H9 (cell line): ENCODE results near the gene AOC1. TPM values are rescaled to one million over a fixed set of nuclear protein-coding genes. Genes with fewer than 3 reads are reported as not detected.

Source experiments
- DNase-seq: peaks from one replicate; pipeline ENCODE4 v3.0.0-alpha.2; 2017
- H2AFZ ChIP-seq: one replicate; pipeline ENCODE4 v1.6.1; 2013; ENCODE audit warnings: mild to moderate bottlenecking, low read length, control low read depth, moderate library complexity
- H2AK5ac ChIP-seq: 2 replicates; pipeline ENCODE4 v1.6.1; 2013; ENCODE audit warnings: low read length, control low read depth, mixed read lengths; ENCODE audit not compliant: insufficient read length
- H2BK120ac ChIP-seq: one replicate; pipeline ENCODE4 v1.6.1; 2013; ENCODE audit warnings: low read depth, mild to moderate bottlenecking, low read length, control low read depth, inconsistent platforms; ENCODE audit not compliant: poor library complexity, severe bottlenecking
- H2BK12ac ChIP-seq: 2 replicates; pipeline ENCODE4 v1.6.1; 2013; ENCODE audit warnings: low read length, control low read depth, mixed read lengths, low read depth; ENCODE audit not compliant: insufficient read length
- H2BK15ac ChIP-seq: 2 replicates; pipeline ENCODE4 v1.6.1; 2013; ENCODE audit warnings: low read depth, low read length, control low read depth
- H2BK20ac ChIP-seq: one replicate; pipeline ENCODE4 v1.6.1; 2013; ENCODE audit warnings: low read depth, mild to moderate bottlenecking, low read length, control low read depth, inconsistent platforms; ENCODE audit not compliant: poor library complexity, severe bottlenecking
- H2BK5ac ChIP-seq: 2 replicates; pipeline ENCODE4 v1.6.1; 2013; ENCODE audit warnings: low read length, control low read depth, mixed read lengths; ENCODE audit not compliant: insufficient read length
- H3K14ac ChIP-seq: 2 replicates; pipeline ENCODE4 v1.6.1; 2013; ENCODE audit warnings: low read length, control low read depth; ENCODE audit not compliant: insufficient read depth
- H3K18ac ChIP-seq: 2 replicates; pipeline ENCODE4 v1.6.1; 2013; ENCODE audit warnings: low read depth, mild to moderate bottlenecking, mixed read lengths, low read length, control low read depth; ENCODE audit not compliant: insufficient read length
- H3K23ac ChIP-seq: 2 replicates; pipeline ENCODE4 v1.6.1; 2013; ENCODE audit warnings: low read length, control low read depth, mixed read lengths, low read depth; ENCODE audit not compliant: insufficient read length
- H3K23me2 ChIP-seq: 2 replicates; pipeline ENCODE4 v1.6.1; 2013; ENCODE audit warnings: low read depth, mild to moderate bottlenecking, mixed read lengths, low read length, control low read depth; ENCODE audit not compliant: insufficient read length, poor library complexity, severe bottlenecking
- H3K27ac ChIP-seq: 2 replicates; pipeline ENCODE4 v1.5.1; 2013; ENCODE audit warnings: low read length, control low read depth, mixed read lengths, low read depth; ENCODE audit not compliant: insufficient read length
- H3K27me3 ChIP-seq: 2 replicates; pipeline ENCODE4 v1.6.1; 2013; ENCODE audit warnings: low read length, control low read depth, inconsistent platforms; ENCODE audit not compliant: insufficient read depth
- H3K4ac ChIP-seq: 2 replicates; pipeline ENCODE4 v1.6.1; 2013; ENCODE audit warnings: low read depth, mild to moderate bottlenecking, control low read depth, inconsistent platforms, low read length, moderate library complexity
- H3K4me1 ChIP-seq: 2 replicates; pipeline ENCODE4 v1.6.1; 2013; ENCODE audit warnings: low read length, control low read depth, inconsistent platforms; ENCODE audit not compliant: insufficient read depth
- H3K4me2 ChIP-seq: 2 replicates; pipeline ENCODE4 v1.6.1; 2013; ENCODE audit warnings: low read length, control low read depth, mixed read lengths; ENCODE audit not compliant: insufficient read length, insufficient read depth
- H3K56ac ChIP-seq: 2 replicates; pipeline ENCODE4 v1.6.1; 2013; ENCODE audit warnings: low read depth, mild to moderate bottlenecking, mixed read lengths, low read length, control low read depth; ENCODE audit not compliant: insufficient read length
- H3K79me1 ChIP-seq: 2 replicates; pipeline ENCODE4 v1.6.1; 2013; ENCODE audit warnings: low read depth, mild to moderate bottlenecking, moderate library complexity, low read length, control low read depth, inconsistent platforms; ENCODE audit not compliant: insufficient read depth, poor library complexity, severe bottlenecking
- H3K79me2 ChIP-seq: 2 replicates; pipeline ENCODE4 v1.6.1; 2013; ENCODE audit warnings: low read length, control low read depth, inconsistent platforms; ENCODE audit not compliant: insufficient read depth
- H3K9ac ChIP-seq: 2 replicates; pipeline ENCODE4 v1.6.1; 2013; ENCODE audit warnings: low read length, control low read depth, mixed read lengths; ENCODE audit not compliant: insufficient read length; ENCODE audit errors: extremely low read depth
- H3K9me3 ChIP-seq: one replicate; pipeline ENCODE4 v1.6.1; 2013; ENCODE audit warnings: low read depth, low read length, inconsistent platforms; ENCODE audit not compliant: control insufficient read depth
- H3T11ph ChIP-seq: one replicate; pipeline ENCODE4 v1.6.1; 2013; ENCODE audit warnings: mild to moderate bottlenecking, low read length, control low read depth, inconsistent platforms
- H4K20me1 ChIP-seq: one replicate; pipeline ENCODE4 v1.6.1; 2013; ENCODE audit not compliant: control insufficient read depth, insufficient read length, insufficient read depth
- H4K5ac ChIP-seq: 2 replicates; pipeline ENCODE4 v1.6.1; 2013; ENCODE audit warnings: low read depth, mild to moderate bottlenecking, mixed read lengths, low read length, control low read depth; ENCODE audit not compliant: insufficient read length
- H4K8ac ChIP-seq: replicated peaks from 2 replicates; pipeline ENCODE4 v1.6.1; 2013; ENCODE audit warnings: low read length, control low read depth, mixed read lengths, low read depth; ENCODE audit not compliant: insufficient read length
- H4K91ac ChIP-seq: 2 replicates; pipeline ENCODE4 v1.6.1; 2013; ENCODE audit warnings: low read depth, mild to moderate bottlenecking, moderate library complexity, mixed read lengths, low read length, control low read depth; ENCODE audit not compliant: insufficient read length
- H3K27ac Mint-ChIP-seq, 3 experiments: 2 replicates in 2 of 3; 3 replicates in 1 of 3; pipeline ENCODE4 v1.8.0; 2020 to 2021; ENCODE audit warnings: mixed read lengths in 3 of 3, mild to moderate bottlenecking in 1 of 3, moderate library complexity in 1 of 3
- H3K27me3 Mint-ChIP-seq: 2 replicates; pipeline ENCODE4 v1.8.0; 2021; ENCODE audit warnings: low read depth, mild to moderate bottlenecking, moderate library complexity, mixed read lengths
- H3K36me3 Mint-ChIP-seq, 3 experiments: 2 replicates in 2 of 3; 3 replicates in 1 of 3; pipeline ENCODE4 v1.8.0; 2020 to 2021; ENCODE audit warnings: low read depth in 3 of 3, mixed read lengths in 3 of 3; ENCODE audit not compliant: insufficient read depth in 1 of 3
- H3K4me1 Mint-ChIP-seq, 2 experiments: 2 replicates each; pipeline ENCODE4 v1.8.0; 2020; ENCODE audit warnings: mixed read lengths in 2 of 2
- H3K4me3 Mint-ChIP-seq, 2 experiments: 2 replicates in 1 of 2; 3 replicates in 1 of 2; pipeline ENCODE4 v1.8.0; 2020 to 2021; ENCODE audit warnings: mild to moderate bottlenecking in 2 of 2, mixed read lengths in 2 of 2, moderate library complexity in 1 of 2
- H3K9me3 Mint-ChIP-seq, 2 experiments: 2 replicates in 1 of 2; 3 replicates in 1 of 2; pipeline ENCODE4 v1.8.0; 2020; ENCODE audit warnings: mild to moderate bottlenecking in 2 of 2, mixed read lengths in 2 of 2, moderate library complexity in 1 of 2
- WGBS: extraction: QIAGEN DNeasy Blood & Tissue Kit; methylation state at CpG from one replicate; pipeline ENCODE4 v1.1.7; 2013; ENCODE audit warnings: missing lambda C conversion rate, low lambda C conversion rate, mixed read lengths; ENCODE audit not compliant: insufficient read length; ENCODE audit errors: extremely low coverage; 5-methylcytosine and 5-hydroxymethylcytosine counted together
- total RNA-seq: library from RNA; stranded (reverse); gene quantifications from 2 replicates; pipeline ENCODE4 v1.2.1, GENCODE V29; 2021
- TF ChIP-seq, protein P1 (sequence below): fragments of 200-600 bp; sonication (generic); conservative IDR thresholded peaks from 3 replicates; pipeline ENCODE4 v1.8.0; 2021; ENCODE audit warnings: antibody characterized with exemption, mild to moderate bottlenecking

The AOC1 gene
- total RNA-seq, 1 experiment from 2014 or later: 0.28 TPM

DNA sequence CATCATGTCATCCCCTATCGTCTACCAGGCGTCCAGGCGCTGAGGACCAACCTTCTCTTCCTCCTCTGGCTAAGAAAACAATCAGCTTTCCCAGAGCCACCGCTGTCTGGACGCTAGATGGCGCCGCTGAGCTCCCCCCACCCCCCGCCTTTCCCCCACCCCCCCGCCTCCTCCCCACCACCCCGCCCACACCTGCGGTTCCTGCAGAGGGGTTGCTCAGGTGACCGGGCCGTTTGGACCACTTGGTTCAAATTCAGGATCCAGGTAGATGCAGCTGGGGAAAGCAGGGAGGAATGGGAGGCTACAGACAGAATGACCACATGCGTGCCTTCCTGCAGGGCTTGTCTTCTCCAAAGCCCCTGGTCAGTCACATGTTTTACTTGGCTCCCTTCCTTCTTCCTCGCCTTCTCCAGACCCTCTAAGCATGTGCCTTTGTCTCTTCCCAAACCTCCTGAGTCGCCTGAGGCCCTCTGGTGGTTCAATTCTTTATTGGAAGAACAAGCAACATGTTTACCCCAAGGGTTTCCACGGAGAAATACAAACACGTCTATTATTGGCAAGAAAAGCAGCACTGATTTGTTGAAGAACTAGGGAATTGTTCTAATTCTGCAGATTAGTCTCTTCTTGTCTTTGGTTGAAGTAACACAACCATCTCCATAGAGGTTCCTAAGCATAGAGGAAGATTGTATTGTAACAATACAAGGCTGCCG is 24.7 kb downstream of the AOC1 start:
- H3K36me3 Mint-ChIP-seq: peaks cover 2 to 4% (median 2%) of the 10 kb centered on the region in 3 experiments; a peak in 3 of 7 replicates
- no CpG with 5 or more reads among the region's 19 CpGs for WGBS
- Histone ChIP-seq H3K79me1 (no peaks in the 10 kb centered on the region), H2AK5ac (no peak overlapping the region), H3K4me1 (no peaks in the 10 kb centered on the region; the same call in 1 of the 2 replicates), H3K18ac (peak overlapping the region; percentile 95), H4K91ac (no peak overlapping the region), H2AFZ (peak overlapping the region; percentile 70), H2BK5ac (no peak overlapping the region), H3K23me2 (no peaks in the 10 kb centered on the region), H2BK120ac (peak overlapping the region; percentile 82), H2BK12ac (no peak overlapping the region), H3K4me2 (peak overlapping the region; percentile 39), H3K9ac (peak overlapping the region; percentile 54), H2BK20ac (no peak overlapping the region), H2BK15ac (no peak overlapping the region), H3K27ac (no peak overlapping the region), H3K27me3 (no peaks in the 10 kb centered on the region), H4K8ac (no peak overlapping the region), H3K79me2 (no peaks in the 10 kb centered on the region), H4K5ac (no peak overlapping the region), H3T11ph (no peak overlapping the region), H4K20me1 (no peaks in the 10 kb centered on the region), H3K23ac (no peak overlapping the region), H3K14ac (peak overlapping the region; percentile 83; the same call in 1 of the 2 replicates), H3K4ac (no peak overlapping the region), H3K9me3 (no peaks in the 10 kb centered on the region), H3K56ac (no peak overlapping the region)
- DNase-seq: peak; percentile 86
- peak overlapping the region; percentile 50 to 66 for H3K4me3 Mint-ChIP-seq
- H3K27ac Mint-ChIP-seq: peak overlapping the region in 2 of 3 experiments; percentile 62 to 89; a peak in 1 of 7 replicates
- peaks cover 15 to 16% of the 10 kb centered on the region in 2 experiments for H3K4me1 Mint-ChIP-seq
- H3K9me3 Mint-ChIP-seq: peaks cover 7 to 8% of the 10 kb centered on the region in 2 experiments
- TF ChIP-seq, protein P1, sequence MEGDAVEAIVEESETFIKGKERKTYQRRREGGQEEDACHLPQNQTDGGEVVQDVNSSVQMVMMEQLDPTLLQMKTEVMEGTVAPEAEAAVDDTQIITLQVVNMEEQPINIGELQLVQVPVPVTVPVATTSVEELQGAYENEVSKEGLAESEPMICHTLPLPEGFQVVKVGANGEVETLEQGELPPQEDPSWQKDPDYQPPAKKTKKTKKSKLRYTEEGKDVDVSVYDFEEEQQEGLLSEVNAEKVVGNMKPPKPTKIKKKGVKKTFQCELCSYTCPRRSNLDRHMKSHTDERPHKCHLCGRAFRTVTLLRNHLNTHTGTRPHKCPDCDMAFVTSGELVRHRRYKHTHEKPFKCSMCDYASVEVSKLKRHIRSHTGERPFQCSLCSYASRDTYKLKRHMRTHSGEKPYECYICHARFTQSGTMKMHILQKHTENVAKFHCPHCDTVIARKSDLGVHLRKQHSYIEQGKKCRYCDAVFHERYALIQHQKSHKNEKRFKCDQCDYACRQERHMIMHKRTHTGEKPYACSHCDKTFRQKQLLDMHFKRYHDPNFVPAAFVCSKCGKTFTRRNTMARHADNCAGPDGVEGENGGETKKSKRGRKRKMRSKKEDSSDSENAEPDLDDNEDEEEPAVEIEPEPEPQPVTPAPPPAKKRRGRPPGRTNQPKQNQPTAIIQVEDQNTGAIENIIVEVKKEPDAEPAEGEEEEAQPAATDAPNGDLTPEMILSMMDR: peak; percentile 73
- H3K27me3 Mint-ChIP-seq: peaks cover 13% of the 10 kb centered on the region
